Activated naive CD8-positive, alpha-beta T cell treated with anti-CD3 and anti-CD28 coated beads, Interleukin-2, amount 50 U/mL, for 16 hours (primary cell): ENCODE data around the gene DOCK6.

Experiments used
- DNase-seq: peaks from one replicate; pipeline ENCODE4 v3.0.0-alpha.2; 2020; ENCODE audit warnings: low read depth, low spot score

Gene DOCK6

DNA sequence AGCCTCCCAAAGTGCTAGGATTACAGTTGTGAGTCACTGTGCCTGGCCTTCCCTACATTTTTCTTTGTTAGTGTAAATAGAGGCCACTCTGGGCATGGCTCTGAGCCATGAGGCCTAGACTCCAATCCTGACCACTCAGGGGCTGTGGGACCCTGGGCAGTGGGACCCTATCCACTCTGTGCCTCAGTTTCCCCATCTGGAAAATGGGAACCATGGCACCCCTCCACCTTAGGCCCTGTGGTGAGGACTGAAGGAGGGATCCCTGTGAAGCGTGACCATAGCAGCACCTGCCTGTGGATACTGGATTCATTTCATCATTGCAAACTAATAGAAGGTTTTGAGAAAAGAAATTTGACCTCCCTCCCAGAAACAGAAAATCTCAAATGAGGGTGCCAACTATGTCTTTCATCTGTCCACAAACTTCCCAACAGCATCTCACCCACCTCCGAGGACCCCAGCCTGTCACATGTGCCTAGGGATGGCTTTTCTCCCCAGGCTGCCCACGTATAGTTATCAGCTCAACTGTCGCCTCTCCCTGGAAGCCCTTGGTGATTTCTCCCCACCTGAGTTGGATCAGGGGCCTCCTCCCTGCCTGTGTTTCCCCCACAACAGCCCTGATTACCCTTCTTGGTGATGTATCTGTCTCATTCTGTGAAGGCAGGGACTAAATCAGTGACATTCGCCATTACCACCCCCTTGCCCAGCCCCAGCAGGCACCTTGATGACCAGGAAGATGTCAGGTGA, 17.3 kb downstream of the DOCK6 start:
- DNase-seq, result no peak

DNA sequence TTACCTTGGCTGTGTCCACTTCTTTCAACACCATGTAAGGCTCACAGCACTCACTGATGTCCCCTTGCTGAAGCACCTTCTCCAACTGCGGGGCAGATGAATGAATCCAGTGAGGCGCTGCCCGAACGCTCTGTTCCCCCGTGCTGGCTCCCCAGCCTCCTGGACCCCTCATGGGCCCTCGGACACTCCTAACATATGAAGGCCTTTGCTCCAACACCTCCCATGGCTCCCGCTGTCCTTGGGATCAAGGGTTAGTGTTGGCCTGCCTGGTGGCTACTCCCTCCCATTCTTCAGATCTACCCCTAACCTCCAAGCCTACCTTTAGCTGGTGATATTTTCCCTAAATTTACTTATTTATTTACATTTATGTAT, 18.5 kb downstream of the DOCK6 start:
- no peak for DNase-seq

DNA sequence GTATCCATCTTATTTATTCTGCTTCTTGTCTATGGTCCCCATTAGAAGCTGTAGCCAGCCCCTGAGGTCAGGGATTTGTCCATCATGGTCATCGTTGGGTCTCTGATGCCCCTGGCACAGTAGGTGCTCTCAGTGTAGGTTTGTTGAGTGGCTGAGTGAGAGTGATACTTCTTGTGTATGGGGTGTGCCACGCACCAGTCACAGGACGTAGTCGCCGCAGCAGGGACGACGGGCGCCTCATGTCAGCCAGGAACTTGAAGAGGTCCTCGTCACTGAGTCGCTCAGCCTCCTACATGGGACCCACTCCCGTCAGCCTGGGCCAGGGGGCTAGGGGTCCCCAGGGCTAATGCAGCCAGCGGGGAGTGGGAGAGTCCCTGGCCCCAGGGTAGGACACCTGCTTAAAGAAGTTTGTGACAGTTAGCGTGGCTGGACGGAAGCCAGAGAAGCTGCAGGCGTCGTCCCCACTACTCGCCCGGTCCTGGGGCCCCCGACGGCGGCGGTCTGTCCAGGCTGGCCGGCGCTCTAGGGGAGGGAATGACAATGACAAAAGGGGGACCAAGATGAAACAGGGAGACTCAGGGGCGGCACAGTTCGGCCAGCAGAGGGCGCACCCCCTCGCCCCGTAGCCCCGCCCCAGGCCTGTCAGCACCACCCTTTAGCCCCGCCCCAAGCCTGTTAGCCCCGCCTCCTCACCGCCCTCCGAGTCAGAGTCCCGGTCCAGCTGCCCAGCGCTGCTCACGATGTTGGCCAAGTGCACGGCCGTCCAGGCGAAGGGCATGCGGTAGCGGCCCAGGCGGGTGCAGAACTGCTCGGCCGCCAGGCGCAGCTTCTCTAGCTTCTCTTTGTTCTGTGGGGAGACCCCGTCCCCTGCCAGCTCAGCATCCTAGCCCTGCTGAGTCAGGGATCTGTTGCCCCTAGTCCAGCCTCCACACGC, 19.2 kb downstream of the DOCK6 start:
- DNase-seq, result peak; percentile 76

- DNase-seq, result no peak
These were observed 20.3 kb downstream of the DOCK6 start for GRCh38 chr19:11242025-11242424.

DNA sequence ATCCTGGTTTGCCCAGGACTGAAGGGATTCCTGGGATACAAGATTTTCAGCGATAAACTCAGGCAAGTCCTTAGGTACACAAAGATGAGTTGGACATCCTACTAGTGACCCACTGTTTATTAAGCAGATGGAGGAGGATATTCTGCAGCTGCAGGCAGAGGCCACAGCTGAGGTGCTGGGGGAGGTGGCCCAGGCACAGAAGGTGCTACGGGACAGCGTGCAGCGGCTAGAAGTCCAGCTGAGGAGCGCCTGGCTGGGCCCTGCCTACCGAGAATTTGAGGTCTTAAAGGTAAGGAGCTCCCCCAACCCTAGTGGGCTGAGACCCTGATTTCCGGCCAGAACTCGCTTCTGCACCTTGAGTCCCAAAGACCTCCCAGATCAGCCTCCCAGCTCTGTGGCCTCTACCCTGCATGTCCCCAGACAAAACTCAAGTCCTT, 22.3 kb downstream of the DOCK6 start:
- DNase-seq, result no peak

GRCh38 chr19:11239377-11240000, 22.8 kb downstream of the DOCK6 start, which contains the start of gene ANGPTL8:
Gene ANGPTL8, plus strand, starts transcription at chr19:11239619. Its CDS starts 19 bp downstream, at chr19:11239638.
- no peak for DNase-seq

GRCh38 chr19:11238781-11239376, 23.4 kb downstream of the DOCK6 start:
- DNase-seq, result no peak

DNA sequence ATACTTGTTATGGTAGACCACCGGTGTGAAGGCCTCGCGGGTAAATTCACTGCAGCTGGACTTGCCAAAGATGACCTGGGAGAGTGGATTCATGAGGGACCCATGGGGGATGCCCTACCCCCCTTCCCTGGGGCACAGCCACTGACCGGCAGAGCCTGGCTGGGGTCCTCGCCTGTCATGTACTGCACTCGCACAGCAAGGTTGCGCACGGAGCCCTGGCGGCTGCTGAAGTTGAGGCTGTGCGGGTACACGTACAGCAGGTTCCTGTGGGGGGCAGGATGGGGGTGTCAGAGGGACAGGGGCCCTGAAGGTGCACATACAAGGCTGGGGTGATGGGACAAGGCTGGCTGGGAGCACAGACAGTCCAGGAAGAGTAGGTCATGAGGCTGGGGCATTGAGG, 24.3 kb downstream of the DOCK6 start:
- no peak for DNase-seq

- DNase-seq, result no peak
These were observed 25.0 kb downstream of the DOCK6 start for GRCh38 chr19:11237321-11237720.

DNA sequence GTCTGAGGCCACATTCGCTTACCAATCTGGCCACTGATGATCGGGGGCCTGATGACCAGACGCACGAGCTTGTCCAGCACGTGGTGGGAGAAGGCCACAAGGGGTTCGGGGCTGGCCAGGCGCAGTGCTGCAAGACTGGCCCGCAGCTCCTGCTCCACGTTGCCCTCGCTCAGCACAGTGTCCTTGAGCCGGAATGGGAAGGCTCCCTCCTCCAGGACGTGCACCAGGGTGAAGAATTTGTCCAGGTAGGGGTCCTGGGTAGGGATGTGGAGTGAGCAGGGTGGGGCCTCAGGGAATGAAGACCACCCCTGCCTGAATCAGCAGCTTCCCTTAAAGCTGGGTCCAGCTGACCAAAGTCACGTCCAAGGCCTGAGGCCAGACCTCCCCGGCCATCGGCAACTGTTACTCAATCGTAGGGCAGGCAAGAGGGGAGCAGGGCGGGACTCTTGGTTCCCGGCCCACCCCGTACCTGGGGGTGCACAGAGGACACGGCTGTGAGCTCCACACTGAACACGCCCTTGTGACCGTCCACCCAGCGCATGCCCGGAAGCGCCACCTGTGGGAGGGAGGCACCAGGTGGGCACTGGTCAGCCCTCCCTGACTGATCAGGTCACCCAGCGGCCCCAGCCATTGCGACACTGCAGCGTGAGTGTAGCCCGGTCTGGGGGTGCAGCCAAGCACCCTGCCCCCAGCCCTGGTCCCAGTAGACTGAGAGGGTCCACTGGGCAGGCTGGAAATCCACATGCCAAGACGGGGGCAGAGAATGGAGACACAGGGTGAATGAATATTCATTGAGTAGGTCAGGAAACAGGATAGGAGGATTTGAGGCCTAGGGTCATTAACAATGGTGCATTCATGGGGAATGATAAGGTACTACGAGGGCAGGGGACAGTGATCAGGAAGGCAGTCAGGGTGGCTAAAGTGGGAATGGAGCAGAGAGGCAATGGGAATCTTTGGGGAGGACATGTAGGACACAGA, 25.7 kb downstream of the DOCK6 start:
- no peak for DNase-seq

- no peak for DNase-seq
These were observed 27.7 kb downstream of the DOCK6 start for GRCh38 chr19:11234486-11235075.

DNA sequence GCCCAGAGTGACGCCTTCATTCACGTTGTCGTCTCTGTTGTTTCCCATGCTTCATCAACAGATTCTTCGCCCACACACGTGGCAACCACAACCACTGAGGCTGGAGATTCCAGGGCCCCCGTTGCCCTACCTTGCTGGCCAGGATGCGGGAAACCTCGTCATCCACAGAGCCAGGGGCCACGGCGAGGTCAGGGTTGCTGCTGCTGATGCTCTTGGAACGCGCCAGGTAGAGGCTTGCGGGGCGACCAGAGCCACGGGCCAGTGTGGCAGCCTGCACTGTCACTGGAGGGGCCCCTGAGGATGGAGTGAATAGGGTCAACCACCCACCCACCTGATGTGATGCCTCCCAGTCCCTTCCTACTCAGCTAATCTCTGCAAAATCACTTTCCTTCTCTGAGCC, 29.3 kb downstream of the DOCK6 start:
- DNase-seq, result no peak

GRCh38 chr19:11232555-11232954, 29.8 kb downstream of the DOCK6 start:
- DNase-seq, result no peak

DNA sequence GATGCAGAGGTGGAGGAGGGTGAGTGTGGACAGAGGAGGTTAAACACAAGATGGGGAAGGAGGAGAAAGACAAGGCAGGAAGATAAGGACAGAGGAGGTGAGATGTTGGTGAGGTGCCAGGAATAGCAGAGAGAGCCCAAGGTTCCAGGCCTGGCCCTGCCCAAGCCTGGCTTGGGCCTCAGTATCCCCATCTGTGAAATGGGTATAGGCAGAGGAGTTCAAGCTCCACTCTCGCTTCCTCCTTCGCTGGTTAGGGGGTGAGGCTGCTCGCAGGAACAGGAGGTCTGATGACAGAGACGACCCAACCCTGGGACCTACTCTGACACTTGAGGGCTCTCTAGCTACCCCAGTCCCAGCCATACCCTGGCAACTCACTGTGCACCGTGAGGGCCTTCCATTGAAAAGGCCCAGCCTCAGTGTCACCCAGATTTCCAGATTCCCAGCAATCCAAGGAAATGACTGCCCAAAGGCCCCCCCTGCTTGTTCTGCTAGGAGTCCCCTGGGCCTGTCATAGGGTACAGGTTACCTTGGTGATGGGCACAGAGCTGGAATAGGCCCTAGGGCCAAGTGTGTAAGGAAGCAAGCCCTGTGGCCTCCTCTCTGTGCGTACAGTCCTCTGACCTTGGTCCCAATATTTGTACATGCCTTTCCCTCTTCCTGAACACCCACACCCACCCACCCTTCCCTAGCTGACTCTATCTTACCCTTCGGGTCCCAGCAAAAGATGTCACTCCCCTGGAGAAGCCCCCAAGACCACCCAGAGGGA, 31.5 kb downstream of the DOCK6 start:
- no peak for DNase-seq

- DNase-seq, result no peak
These were observed 35.0 kb downstream of the DOCK6 start for GRCh38 chr19:11227195-11227886.

DNA sequence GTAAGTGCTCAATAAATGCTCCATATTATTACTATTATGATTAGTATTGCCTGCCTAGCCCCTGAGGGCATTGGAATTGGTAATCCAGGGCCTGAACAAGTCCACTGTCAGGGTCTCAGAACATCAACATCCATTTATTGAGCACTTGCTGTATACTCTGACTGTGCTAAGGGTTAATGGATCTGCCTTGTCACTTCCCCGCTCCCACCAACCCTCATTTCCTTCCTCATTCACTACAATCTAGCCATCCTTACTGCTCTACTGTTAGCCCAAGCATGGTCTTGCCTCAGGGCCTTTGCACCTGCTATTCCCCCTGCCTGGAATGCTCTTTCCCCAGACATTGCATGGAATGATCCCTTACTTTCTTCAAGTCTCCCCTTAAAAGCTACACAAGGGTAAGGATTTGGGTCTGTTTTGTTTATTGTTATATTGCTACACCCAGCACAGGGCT, 35.6 kb downstream of the DOCK6 start:
- no peak for DNase-seq

- no peak for DNase-seq
These were observed 36.5 kb downstream of the DOCK6 start for GRCh38 chr19:11225815-11226214.

GRCh38 chr19:11225172-11225571, 37.2 kb downstream of the DOCK6 start:
- no peak for DNase-seq

GRCh38 chr19:11224429-11224828, 37.9 kb downstream of the DOCK6 start:
- DNase-seq, result no peak
